Renal pelvis (tissue), 4 donors: Measurements from ENCODE around the gene DUSP16. TPM values are rescaled to one million over a fixed set of nuclear protein-coding genes. Genes with fewer than 3 reads are reported as not detected.

Experiments used
- DNase-seq: peaks from one replicate; pipeline ENCODE4 v3.0.0-alpha.2; 2013
- polyA plus RNA-seq, 3 donors: library from polyadenylated mRNA; unstranded; fragments of 120-200 nt; gene quantifications; one replicate each; pipeline ENCODE4 v1.2.1, GENCODE V29; 2013; ENCODE audit not compliant: insufficient read length in 3 of 3

The DUSP16 gene
- polyA plus RNA-seq, 3 donors: 24.1 to 28.4 (median 25.1) TPM

GRCh38 chr12:12445165-12445881, 117.3 kb downstream of the DUSP16 start:
- no peak for DNase-seq

- peak; percentile 52 for DNase-seq
These were observed 119.2 kb downstream of the DUSP16 start for GRCh38 chr12:12443431-12443878.

GRCh38 chr12:12442548-12443071, 120.1 kb downstream of the DUSP16 start:
- no peak for DNase-seq

- DNase-seq: no peak
These were observed 120.7 kb downstream of the DUSP16 start for GRCh38 chr12:12441843-12442461.

- no peak for DNase-seq
These were observed 121.2 kb downstream of the DUSP16 start for GRCh38 chr12:12441429-12441807.

- DNase-seq: no peak
These were observed 121.8 kb downstream of the DUSP16 start for GRCh38 chr12:12440784-12441428.

GRCh38 chr12:12439636-12440035, 123.0 kb downstream of the DUSP16 start:
- no peak for DNase-seq

- DNase-seq: no peak
These were observed 125.8 kb downstream of the DUSP16 start for GRCh38 chr12:12436831-12437345.

- no peak for DNase-seq
These were observed 129.4 kb downstream of the DUSP16 start for GRCh38 chr12:12433203-12433731.

GRCh38 chr12:12432364-12432763, 130.3 kb downstream of the DUSP16 start:
- DNase-seq: no peak

- no peak for DNase-seq
These were observed 133.6 kb downstream of the DUSP16 start for GRCh38 chr12:12428961-12429657.

GRCh38 chr12:12428047-12428446, 134.6 kb downstream of the DUSP16 start:
- DNase-seq: no peak

GRCh38 chr12:12427568-12427967, 135.1 kb downstream of the DUSP16 start:
- DNase-seq: no peak

- no peak for DNase-seq
These were observed 137.0 kb downstream of the DUSP16 start for GRCh38 chr12:12425616-12426015.

GRCh38 chr12:12425001-12425400, 137.7 kb downstream of the DUSP16 start:
- DNase-seq: no peak

Other genes starting within 250 kb of the DUSP16 start
- gene MANSC1, start 212.6 kb downstream of the DUSP16 start, polyA plus RNA-seq: 10 to 100 TPM; 28.0 to 31.2 (median 29.9) TPM
- gene BORCS5, start 205.8 kb downstream of the DUSP16 start, polyA plus RNA-seq: 10 to 100 TPM in 1 of 3 donors, 1 to 10 TPM in 2; 7.9 to 11.0 (median 10.0) TPM
- 10 to 100 TPM; 29.4 to 35.4 (median 31.1) TPM for gene CREBL2, start 49.0 kb upstream of the DUSP16 start, polyA plus RNA-seq
- 1 to 10 TPM; 1.7 to 2.4 (median 2.2) TPM for gene GPR19, start 133.3 kb upstream of the DUSP16 start, polyA plus RNA-seq
- 10 to 100 TPM; 64.0 to 75.5 (median 64.7) TPM for gene CDKN1B, start 154.5 kb upstream of the DUSP16 start, polyA plus RNA-seq
- 10 to 100 TPM in 1 of 3 donors, 1 to 10 TPM in 2; 8.2 to 10.3 (median 9.0) TPM for gene APOLD1, start 222.8 kb upstream of the DUSP16 start, polyA plus RNA-seq